NOMO-1 treated with DMSO at 0.1 percent for 48 hours (cell line): ENCODE measurements around the gene THAP11.
"Not testable (repeated sequence)": the region's sequence is repeated elsewhere in the genome, so short reads cannot be mapped to it uniquely, and the experiment has no call there.

ENCODE experiments used
- DNase-seq: peaks from one replicate; lab custom pipeline; 2025; ENCODE audit not compliant: unreplicated experiment; lab: John Stamatoyannopoulos, UW

THAP11 gene

GRCh38 chr16:67834242-67834614 lies 7.9 kb upstream of the THAP11 start:
- DNase-seq = no peak

GRCh38 chr16:67837190-67837589 lies 4.9 kb upstream of the THAP11 start:
- not testable (repeated sequence) for DNase-seq

GRCh38 chr16:67837811-67838210 lies 4.3 kb upstream of the THAP11 start:
- DNase-seq = no peak

- DNase-seq = no peak
These were observed 813 bp upstream of the THAP11 start for GRCh38 chr16:67841198-67841815.

- DNase-seq = peak; percentile 60
These were observed 606 bp downstream of the THAP11 start for GRCh38 chr16:67842509-67843342.

GRCh38 chr16:67843343-67843765 lies 1.2 kb downstream of the THAP11 start:
- no peak for DNase-seq

GRCh38 chr16:67844497-67844896 lies 2.4 kb downstream of the THAP11 start:
- no peak for DNase-seq

- DNase-seq = peak; percentile 22
These were observed 3.4 kb downstream of the THAP11 start for GRCh38 chr16:67845291-67846062.

GRCh38 chr16:67846063-67846319 lies 3.9 kb downstream of the THAP11 start:
- no peak for DNase-seq

GRCh38 chr16:67846320-67847063 lies 4.4 kb downstream of the THAP11 start, which contains the start of gene NUTF2:
Gene NUTF2, plus strand, starts transcription at chr16:67846933. Its CDS starts 18,198 bp downstream, at chr16:67865131.
- peak; percentile 96 for DNase-seq

GRCh38 chr16:67847064-67847861 lies 5.1 kb downstream of the THAP11 start, which contains the start of gene CENPT:
Gene CENPT, minus strand, starts transcription at chr16:67847693. Its CDS starts 13,834 bp downstream, at chr16:67833859.
- DNase-seq = peak; percentile 57

- DNase-seq = no peak
These were observed 6.0 kb downstream of the THAP11 start for GRCh38 chr16:67848118-67848517.

GRCh38 chr16:67853670-67854069 lies 11.6 kb downstream of the THAP11 start:
- DNase-seq = no peak

GRCh38 chr16:67855789-67856188 lies 13.7 kb downstream of the THAP11 start:
- no peak for DNase-seq

- no peak for DNase-seq
These were observed 14.9 kb downstream of the THAP11 start for GRCh38 chr16:67856927-67857546.

- no peak for DNase-seq
These were observed 15.6 kb downstream of the THAP11 start for GRCh38 chr16:67857547-67858233.

- DNase-seq = no peak
These were observed 16.4 kb downstream of the THAP11 start for GRCh38 chr16:67858500-67858899.

GRCh38 chr16:67860589-67861398 lies 18.7 kb downstream of the THAP11 start:
- no peak for DNase-seq
